ENCODE data around the gene PGAM1.
A peak's percentile ranks its signal among the peaks of the same experiment; 100 is the strongest.
"Not testable (repeated sequence)": the region's sequence is repeated elsewhere in the genome, so short reads cannot be mapped to it uniquely, and the experiment has no call there.

The PGAM1 gene

DNA sequence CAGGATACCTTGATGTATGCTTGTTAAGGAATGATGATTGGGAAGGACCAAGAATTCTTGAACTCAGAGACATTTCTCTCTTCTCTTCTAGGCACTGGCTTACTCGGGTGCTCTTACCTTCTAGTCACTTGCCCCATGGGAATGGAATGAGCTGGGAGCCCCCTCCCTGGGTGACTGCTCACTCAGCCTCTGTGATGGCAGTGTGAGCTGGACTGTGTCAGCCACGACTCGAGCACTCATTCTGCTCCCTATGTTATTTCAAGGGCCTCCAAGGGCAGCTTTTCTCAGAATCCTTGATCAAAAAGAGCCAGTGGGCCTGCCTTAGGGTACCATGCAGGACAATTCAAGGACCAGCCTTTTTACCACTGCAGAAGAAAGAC, 30.7 kb downstream of the PGAM1 start:
- no peak for DNase-seq (ENCODE audit: low read depth)

DNA sequence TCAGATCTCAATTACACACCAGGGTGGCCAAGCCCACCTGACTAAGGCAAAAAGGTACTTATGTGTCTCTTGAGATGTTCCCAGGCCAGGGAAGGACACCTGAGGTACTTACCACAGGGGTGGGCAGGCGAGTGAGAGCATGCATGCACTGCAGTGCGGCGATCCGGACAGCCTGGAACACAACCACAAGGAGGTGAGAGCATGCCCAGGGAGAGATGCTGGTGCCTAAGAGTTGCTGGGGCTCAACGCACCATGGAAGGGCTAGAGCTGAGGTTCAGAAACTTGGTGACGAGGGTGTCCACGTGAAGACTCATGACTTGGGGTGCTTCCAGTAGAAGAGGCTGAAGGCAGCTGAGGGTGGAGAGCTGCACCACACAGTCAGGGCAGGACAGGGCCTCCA, 33.1 kb downstream of the PGAM1 start:
- DNase-seq (ENCODE audit: low read depth) = no peak

DNA sequence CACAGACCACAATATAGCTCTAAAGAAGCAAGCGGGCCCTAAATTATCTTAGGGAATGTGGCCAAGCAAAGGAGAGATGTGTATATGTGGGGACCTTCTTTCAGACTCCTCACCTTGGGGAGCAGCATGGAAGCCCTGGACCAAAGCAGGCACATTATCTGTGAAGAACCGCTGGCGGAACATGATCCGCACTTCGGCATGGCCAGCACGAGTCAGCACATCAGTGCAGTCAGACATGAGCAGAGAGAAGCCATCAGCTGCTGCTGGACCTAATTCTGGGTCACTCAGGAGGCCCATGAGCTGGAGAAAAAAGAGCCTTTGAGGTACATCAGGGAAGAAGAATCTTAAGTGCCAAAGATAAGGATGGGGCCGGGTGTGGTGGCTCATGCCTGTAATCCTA, 33.9 kb downstream of the PGAM1 start:
- no peak for DNase-seq (ENCODE audit: low read depth)

DNA sequence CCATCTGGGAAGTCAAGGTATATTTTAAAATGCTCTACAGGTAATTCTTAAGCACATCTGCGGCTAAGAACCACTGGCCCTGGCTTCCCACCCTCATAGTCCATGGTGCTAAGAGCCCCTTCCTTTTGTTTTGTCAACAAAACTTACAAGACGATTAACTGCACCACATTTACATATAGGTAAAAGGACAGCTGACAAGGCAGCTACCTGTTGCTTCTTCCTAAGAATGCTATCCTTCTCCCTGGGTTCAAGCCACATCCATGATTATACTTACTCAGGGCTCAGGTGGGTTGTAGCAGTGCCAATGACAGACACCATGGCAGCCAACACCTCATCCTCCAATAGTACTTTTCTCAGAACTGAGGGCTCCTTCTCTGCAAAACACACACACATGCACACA, 36.3 kb downstream of the PGAM1 start:
- no peak for DNase-seq (ENCODE audit: low read depth)

DNA sequence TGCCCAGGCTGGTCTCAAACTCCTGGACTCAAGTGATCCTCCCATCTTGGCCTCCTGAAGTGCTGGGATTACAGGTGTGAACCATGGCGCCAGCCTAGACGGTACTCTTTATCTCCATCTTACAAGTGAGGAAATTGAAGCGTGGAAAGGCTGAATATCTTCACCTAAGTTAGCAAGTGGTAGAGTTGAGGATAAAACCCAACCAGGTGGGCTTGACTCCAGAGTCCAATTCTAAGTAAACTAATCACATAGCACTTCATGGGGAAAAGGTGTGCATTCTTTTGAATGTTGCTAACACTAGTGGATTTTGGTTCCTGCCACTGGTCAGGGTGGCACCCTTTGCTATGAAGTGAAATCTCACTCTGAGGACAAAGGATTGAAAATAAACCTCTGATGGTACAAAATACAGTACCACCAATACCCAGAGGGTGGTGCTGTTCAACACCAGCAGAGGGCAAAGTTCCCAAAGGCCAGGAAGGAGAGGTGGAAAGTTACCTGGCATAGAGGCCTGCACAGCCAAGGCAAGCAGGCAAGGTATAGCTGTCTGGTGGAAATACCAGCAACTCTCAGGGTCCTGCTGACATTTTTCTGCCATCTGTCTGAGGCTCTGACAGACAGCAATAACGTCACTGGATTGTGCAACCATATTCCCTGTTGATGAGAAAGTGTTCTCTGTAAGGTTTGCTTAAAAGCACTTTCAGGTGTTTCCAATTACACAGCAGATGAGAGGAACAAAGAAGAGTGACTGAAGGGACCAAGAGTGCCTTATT, 37.6 kb downstream of the PGAM1 start:
- DNase-seq (ENCODE audit: low read depth) = no peak

DNA sequence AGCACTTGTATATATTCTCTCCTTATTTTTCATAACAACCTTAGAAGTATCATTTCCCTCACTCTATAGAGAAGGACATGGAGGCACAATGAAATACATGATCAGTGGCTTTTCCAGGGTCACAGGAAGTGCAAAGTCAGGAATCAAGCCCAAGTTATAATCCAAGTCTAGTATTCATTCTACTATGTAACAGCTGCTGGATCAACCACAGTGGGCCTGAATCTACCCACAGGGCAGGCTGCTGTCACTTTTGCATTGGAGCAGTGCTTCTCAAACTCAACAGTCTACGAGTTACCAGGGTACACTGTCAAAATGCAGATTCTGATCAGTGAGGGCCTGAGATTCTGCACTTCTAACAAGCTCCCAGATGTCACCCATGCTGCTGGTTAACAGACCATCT, 38.2 kb downstream of the PGAM1 start:
- no peak for DNase-seq (ENCODE audit: low read depth)

DNA sequence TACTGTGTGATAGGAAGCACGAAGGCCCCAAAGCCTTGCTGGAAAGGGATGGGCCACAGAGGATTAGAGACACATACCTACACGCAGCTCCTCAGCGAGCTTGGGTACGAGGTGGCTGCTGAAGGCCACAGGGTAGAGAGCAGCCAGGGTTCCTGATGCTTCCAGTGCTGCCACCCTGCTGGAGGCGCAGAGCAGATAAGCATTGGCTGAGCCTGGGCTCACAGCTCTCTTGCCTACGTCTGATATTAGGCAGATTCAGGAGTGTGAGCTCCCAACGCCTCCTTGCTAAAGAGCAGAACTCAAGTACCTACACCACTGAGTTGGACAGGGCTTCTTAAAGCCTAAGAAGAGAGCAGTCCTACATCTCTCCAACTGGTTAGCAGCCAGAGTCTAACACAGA, 40.0 kb downstream of the PGAM1 start:
- no peak for DNase-seq (ENCODE audit: low read depth)

DNA sequence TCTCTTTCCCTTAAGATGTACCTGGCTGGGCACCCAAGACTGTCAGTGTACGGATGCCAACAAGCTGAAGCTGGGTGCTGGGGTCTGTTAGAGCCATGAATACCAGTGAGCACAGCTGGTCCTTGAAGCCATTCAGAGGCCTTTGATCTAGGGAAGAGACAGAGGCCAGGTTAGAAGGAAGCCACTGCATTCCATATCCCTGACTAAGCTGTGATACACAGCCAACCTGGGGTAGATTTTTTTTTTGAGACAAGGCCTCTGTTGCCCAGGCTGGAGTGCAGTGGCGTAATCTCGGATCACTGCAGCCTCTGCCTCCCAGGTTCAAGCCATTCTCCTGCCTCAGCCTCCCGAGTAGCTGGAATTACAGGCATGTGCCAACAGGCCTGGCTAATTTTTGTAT, 40.8 kb downstream of the PGAM1 start:
- DNase-seq (ENCODE audit: low read depth) = no peak

DNA sequence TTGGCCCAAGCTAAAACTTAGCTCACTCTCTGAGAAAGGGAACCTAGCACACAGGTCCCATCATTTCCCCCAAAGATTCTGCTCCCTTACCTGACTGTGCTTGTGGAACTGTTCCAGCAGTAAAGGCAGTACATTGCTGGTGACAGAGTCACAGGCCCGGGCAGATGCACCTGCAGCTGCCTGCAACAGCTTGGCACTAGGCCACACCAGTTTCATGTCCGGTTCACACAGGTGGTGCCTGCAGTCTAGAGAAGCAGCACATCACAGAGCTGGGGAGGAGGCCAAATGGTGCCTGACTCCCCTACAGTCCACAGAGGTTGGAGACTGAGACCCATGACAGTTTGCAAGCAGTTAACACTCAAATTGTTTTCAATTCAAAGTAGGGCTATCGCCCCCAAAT, 42.2 kb downstream of the PGAM1 start:
- no peak for DNase-seq (ENCODE audit: low read depth)

DNA sequence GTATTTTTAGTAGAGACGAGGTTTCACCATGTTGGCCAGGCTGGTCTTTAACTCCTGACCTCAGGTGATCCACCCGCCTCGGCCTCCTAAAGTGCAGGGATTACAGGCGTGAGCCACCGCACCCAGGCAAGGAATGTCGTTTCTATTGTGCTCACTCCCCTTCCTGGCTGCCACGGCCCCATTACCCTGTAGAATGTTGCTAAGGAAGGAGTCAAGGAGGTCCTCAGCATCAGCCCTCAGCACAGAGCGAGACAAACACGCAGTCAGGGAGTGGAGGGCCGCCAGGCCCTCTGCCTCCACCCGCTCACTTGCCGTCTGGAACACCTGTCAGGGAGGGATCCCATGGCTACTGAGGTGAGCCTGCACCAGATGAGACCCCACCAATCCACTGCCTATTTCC, 42.8 kb downstream of the PGAM1 start:
- not testable (repeated sequence) for DNase-seq (ENCODE audit: low read depth)

DNA sequence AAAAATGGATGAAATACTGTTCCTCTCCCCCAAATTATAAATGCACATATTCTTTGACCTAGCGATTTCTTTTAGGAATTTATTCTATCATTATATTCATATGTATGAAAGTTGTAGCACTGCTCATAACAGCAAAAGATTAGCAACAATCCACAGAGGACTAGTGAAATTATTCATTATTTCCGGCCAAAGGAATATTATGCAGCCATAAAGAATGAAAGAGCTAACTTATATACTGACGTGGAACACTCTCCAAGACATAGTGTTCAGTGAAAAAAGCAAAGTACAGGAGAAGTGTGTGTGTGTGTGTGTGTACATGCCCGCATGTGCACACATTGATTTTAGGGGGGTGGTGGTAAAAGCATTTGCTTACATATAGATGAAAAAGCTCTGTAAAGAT, 48.9 kb downstream of the PGAM1 start:
- no peak for DNase-seq (ENCODE audit: low read depth)

DNA sequence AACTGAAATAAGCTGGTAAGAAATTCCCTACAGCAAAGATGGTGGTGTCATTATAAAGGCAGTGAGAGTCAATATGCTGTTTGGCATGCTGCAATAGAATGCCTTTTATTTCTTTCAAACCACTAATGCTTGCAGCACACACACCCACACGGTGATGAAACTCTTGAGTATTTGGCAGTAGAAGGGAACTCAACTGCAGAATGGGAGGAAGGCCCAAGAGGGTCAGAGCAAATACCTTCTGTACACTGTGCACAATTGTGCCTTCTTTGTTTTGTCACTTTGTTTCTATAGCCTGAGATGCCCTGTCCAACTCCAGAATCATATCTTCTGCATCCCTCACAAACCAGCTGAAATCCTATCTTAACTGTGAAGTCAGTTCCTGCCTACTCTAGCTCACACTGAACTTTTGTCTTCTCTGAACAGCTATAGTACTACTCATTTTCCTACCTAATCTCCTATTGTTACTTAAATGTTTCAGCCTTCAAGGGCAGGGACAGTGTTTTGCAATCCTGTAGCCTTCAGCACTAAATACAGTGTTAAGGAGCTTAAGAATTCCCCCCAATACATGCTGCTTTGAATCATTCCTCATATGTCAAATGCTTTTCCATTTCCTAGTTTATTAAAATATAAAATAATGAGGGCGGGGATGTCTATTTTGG, 50.1 kb downstream of the PGAM1 start:
- DNase-seq (ENCODE audit: low read depth) = peak; percentile 61

DNA sequence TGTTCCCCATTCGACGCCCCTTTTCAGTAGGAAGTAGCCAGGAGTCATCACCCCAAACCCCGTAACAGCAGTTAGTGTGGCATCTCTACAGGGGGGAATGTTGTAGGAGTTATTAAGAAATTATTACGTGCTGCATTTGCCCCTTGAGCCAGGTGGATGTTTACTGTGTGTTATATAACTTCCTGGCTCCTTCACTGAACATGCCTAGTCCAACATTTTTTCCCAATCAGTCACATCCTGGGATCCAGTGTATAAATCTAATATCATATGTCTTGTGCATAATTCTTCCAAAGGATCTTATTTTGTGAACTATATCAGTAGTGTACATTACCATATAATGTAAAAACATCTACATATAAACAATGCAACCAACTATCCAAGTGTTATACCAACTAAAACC, 53.4 kb downstream of the PGAM1 start:
- DNase-seq (ENCODE audit: low read depth) = not testable (repeated sequence)

DNA sequence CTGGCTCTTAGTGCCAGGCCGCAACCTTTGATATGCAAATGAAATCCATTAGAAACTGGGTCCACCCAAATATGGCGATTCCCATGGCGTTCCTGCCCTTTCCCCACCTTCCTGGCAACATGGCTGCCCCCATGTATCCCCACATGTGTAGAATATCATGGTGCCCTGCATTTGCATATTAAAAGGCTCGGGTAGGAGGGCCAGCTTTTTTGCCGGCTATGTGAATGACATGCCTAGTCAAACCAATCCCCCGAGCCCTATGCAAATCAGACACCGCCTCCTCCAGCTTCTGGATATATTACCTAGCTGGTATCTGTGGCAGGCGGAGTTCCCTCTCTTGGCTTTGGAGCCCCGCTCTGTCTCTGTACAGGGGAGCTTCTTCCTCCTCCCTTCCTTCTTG, 53.9 kb downstream of the PGAM1 start:
- DNase-seq (ENCODE audit: low read depth) = no peak

DNA sequence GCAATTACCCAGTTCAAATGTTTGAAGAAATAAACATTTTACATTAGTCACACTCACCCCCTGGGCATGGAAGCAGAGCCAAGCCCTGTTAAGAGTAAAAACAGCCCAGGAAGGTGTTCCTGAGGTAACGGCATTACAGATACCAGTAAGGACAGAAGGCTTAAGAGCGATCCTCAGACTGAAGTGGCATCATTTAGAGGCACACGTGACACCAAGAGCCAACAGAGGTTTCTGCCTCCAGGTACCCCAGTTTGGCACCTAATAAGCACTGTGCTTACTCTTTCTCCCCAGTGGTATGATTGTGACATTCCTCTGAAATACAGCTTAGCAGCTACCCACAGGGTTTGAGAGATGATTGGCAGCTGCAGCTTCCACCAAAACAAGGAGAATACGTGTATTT, 55.1 kb downstream of the PGAM1 start:
- no peak for DNase-seq (ENCODE audit: low read depth)

DNA sequence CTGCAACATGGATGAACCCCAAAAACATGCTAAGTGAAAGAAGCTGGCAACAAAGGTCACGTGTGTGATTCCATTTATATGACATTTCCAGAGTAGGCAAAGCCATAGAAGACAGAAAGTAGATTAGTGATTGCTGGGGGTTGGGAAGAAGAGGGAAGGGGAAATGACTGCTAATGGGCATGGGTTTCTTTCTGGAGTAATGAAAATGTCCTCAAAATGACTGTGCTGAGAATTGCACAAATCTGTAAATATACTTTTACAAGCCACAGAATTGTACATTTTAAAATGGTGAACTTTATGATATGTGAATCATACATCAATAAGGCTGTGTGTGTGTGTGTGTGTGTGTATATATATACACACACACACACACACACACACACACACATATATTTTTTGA, 56.4 kb downstream of the PGAM1 start:
- no peak for DNase-seq (ENCODE audit: low read depth)
